Putamen (tissue), 1 donor: ENCODE results near the gene CCDC57.
"Not testable (repeated sequence)": the region's sequence is repeated elsewhere in the genome, so short reads cannot be mapped to it uniquely, and the experiment has no call there.

Experiments used
- DNase-seq: peaks from one replicate; pipeline ENCODE4 v3.0.0-alpha.2; 2016; ENCODE audit warnings: low spot score

Gene CCDC57

DNA sequence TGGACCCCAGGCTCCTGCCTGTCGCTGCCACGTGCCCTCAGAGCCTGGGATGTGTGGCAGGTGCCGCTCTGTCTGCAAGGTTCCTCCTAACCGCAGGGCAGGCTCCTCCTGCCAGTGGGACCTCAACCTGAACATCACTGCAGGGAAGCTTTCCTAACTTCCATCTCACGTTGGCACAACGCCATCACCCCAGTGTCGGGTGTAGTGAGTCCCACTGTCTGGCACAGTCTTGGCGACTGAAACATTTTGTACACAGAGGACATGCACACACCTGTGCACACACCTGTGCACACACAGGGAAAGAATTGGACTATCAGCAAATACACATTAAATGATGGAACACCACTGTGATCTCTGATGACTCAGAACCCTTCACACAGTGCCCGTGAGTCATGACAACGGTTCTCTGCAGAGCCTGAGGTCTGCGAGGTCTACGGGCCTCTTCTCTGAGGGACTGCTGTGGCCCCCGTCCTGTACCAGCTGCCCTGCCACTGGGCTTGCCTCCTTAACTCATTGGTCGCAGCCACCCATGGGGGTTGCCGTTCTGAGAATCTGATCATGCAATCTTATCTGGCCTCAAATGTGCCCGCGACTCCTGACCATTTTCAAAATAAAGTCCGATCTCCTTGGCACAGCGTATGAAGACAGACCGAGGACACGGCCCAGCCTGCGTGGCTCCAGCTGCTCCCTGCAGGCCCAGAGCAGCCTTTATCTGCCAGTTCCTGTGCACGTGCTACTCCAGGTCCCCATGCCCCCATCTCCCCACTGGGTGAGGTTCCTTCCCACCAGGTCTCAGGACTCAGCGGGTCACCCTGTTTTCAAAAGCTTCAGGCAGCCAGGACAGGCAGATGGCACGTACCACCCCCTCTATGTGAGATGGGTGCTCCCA is 7.6 kb downstream of the CCDC57 start:
- DNase-seq, result no peak

DNA sequence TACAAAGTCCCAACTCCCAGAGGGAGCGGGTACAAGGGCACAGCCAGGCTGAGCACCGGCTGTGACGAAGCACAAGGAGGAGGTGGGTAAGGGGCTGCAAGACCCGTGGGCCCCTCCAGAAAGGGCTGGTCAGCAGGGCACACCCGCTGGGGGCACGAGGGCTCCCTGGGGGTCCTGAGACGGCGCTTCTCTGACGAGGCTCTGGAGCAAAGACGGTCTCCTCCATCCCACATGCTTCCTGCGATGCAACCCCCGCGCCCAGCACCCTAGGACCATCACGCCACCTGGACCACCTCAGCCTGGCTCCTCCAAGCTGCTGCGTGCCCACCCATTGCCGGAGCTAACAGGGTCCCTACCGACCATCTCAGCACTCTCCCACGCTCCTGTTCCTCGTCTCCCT is 8.7 kb downstream of the CCDC57 start:
- no peak for DNase-seq

DNA sequence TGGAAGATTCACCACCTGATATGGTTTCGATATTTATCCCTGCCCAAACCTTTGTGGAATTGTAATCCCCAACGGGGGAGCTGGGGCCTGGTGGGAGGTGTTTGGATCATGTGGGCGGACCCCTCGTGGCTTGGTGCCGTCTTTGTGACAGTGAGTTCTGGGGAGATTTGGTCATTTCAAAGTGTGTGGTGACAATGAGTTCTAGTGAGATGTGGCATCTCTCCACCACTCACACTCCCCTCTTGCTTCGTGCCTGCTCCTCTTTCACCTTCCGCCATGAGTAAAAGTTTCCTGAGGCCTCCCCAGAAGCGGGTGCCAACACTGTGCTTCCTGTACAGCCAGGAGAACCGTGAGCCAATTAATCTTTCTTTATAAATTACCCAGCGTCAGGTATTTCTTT is 9.7 kb downstream of the CCDC57 start:
- no peak for DNase-seq

DNA sequence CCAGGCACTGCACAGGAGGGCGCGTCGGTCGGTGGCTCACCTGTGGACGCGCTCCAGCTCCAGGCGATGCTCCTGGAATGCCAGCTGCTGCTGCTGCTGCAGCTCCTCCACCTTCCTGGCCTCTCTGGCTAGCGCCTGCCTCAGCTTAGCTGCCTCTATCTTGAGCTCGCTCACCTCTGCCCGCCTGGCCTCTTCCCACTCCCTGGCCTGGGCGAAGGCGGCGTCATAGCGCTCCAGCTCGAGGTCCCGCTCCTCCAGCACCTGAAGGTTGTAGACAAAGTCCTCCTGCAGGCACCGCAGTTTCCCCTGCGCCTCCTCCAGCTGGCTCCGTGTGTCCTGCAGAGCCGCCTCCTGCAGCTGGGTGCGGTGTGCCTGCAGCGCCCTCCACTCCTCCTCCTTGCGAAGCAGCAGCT is 11.1 kb downstream of the CCDC57 start:
- no peak for DNase-seq

DNA sequence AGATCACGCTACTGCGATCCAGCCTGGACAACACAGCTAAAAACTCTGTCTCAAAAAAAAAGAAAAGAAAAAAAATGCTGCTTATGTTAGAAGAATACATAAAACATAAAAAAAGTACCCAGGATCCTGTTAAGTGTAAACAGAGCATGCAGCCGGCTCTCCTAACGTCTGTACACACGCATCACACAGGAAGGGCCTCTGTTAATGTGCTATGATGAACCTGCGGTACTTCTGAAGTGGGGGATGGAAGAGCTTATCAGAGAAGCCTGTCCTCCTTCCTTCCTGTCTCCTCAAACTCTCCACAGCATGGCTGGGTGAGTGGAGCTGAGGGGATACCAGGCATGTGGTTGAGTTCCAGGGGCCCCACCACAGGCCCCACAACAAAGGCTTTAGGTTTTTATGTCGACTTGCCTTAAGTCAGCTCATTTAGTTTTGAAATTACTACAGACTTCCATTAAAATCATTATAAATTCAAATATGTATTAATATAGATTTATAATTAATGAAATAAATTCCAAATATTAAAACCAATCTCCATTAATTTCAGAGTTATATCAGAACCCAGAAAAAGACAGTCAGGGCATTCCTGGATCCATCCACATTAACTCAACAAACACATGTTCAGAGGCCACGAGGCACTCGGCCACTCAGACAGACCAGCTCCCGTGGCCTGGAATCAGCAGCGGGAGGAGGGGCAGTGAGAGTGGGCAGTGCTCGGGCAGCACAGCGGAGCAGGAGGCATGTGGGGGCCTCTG is 11.7 kb downstream of the CCDC57 start:
- DNase-seq, result no peak

DNA sequence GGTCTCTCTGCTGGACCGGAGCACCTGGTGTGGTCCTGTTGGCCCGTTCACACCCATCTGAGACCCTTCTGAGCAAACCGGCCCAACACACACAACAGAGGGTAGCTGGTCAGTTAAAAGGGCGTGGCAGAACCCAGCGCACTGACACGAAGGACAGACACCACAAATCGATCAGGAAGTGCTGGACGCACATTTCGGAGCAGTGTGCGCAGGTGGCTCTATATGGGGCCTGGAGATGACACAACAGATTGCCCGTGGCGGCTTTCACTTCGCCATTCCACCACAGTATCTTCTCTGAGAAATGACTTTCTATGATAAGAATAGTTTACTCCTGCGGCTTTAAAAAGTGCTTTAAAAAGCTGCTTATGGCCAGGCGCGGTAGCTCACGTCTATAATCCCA is 12.5 kb downstream of the CCDC57 start:
- no peak for DNase-seq

DNA sequence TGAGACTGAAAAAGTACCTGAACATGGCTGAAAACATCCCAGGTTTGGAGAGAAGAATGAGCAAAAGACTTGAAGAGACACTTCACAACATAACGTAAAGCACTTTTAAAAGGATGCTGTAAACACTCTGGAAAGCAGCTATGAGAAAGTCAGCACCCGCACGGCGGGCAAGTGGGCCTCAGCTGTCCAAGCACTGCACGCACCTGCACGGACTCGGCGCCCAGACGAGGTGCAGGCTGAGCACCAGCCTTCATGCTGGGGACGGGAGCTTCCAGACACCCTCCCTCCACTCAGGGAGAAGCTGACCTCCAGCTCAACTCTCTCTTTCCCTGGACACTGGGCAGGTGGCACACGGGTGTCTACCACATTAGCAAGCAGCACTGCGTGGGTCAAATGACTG is 13.1 kb downstream of the CCDC57 start:
- no peak for DNase-seq

DNA sequence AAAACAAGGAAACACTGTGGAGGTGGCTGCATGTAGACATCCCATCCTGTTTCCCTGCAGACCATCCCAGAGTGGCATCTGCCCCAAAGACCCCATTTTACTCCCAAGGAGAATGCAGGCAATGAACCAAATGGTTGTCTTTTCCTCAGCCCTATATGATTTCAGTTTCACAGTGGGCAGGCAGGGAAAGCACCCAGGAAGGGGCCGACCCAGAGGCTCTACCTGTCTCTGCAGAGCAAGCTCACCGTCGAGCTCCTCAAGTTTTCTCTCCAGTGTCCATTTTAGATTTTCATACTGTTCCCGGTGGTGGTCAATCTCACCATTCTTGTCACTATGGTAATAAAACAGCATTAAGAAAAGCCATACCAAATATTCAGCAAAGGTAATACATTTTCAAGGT is 14.6 kb downstream of the CCDC57 start:
- DNase-seq, result no peak

DNA sequence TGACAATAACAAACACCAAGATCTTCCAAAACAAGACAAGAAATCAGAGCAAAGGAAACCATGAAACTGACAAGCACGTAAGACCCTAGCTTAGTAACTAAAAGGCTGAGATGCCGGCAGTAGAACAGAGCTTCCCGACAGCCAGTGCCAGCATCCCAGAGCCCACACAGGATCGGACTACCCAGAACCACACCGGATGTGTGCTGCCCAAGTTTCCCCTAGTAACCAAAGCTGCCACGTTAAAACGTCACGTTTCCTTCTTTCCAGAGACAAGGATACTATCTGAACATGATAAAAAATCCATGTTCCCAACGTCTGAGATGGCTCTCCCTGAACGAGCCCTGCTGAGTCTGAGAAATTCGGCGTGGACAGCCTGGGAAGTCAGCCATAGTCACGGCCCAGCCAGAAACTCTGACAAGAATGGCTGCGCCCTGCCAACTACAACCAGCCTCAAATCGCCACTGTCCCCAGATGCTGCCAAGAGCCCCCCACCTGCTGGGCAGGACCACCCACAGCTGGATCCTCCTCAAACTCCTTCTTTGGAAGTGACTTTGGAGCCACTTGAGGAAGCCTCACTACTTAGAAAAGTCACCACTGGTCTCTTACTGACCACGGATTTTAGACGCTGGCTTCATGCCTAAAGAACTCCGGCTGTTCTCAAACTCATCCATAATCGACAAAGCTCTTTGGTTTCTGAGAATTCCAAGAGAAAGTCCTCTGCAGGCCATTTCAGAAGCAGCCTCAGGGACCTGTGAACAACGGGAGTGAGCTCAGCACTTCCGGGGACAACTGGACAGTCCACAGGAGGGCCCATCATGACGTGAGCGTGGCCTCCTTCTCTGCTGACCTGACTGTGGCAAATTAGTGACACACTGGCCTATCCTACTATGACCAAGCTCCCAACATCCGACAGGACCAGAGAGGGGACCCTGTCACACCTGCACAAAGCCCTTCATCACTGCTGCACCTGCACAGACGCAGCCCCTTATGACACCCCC is 16.7 kb downstream of the CCDC57 start:
- no peak for DNase-seq

DNA sequence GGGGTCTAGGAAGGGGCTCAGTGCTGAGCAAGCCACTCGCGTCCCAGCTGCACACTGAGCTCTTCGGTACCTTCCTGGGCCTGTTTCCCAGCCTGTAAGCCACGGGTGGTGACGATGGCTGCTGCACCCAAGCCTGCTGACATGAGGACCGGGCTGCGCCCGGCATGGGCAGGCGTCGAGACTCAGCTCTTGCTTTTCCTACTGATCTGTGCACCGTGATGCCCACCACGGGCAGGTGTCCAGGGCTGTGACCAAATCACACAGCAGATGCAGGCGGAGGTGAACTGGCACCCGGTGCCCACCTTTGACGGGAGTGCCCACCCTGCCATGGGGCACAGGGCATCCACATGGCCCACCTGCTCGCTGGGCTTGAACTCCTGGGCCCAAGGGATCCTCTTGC is 17.9 kb downstream of the CCDC57 start:
- no peak for DNase-seq

DNA sequence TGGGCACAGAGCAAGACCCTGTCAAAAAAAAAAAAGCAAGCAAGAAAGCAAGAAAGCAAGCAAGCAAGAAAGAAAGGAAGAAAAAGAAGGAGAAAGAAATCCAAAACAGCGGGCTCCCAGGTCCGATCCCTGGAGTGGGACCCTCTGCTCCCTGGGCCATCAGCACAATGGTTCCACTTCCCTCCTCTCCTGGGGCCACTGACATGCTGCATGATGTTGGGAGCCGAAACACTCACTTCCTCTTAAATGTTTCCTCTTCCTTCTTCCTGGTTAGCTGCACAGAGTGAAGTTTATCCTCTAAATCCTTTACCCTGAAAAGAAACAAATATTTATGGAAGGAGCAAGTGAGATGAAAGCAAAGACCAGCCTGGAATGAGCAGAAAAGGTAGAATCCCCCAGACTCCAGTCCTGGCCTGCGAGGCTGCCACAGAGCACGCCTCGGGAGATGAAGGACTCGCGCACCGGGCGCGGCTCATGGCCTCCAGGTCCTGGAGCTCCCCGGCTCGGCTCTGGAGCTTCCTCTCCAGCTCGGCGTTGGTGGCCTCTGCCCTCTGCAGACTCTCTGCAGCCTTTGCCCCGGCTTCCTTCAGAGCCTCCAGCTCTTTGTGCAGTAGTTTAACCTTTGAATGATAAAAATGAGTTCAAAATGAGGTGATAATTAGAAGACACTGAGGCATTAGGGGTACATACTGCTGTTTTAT is 19.0 kb downstream of the CCDC57 start:
- no peak for DNase-seq

DNA sequence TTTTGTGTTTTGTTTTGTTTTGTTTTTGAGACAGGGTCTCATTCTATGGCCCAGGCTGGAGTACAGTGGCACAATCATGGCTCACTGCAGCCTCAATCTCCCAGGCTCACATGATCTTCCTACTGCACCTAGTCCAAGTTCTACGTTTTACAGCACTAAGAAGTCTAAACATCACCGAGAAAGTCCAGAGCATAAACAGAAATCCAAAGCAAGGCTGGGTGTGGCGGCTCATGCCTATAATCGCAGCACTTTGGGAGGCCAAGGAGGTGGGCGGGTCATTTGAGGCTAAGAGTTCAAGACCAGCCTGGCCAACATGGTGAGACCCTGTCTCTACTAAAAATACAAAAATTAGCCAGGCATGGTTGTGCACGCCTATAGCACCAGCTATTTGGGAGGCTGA is 19.6 kb downstream of the CCDC57 start:
- not testable (repeated sequence) for DNase-seq

DNA sequence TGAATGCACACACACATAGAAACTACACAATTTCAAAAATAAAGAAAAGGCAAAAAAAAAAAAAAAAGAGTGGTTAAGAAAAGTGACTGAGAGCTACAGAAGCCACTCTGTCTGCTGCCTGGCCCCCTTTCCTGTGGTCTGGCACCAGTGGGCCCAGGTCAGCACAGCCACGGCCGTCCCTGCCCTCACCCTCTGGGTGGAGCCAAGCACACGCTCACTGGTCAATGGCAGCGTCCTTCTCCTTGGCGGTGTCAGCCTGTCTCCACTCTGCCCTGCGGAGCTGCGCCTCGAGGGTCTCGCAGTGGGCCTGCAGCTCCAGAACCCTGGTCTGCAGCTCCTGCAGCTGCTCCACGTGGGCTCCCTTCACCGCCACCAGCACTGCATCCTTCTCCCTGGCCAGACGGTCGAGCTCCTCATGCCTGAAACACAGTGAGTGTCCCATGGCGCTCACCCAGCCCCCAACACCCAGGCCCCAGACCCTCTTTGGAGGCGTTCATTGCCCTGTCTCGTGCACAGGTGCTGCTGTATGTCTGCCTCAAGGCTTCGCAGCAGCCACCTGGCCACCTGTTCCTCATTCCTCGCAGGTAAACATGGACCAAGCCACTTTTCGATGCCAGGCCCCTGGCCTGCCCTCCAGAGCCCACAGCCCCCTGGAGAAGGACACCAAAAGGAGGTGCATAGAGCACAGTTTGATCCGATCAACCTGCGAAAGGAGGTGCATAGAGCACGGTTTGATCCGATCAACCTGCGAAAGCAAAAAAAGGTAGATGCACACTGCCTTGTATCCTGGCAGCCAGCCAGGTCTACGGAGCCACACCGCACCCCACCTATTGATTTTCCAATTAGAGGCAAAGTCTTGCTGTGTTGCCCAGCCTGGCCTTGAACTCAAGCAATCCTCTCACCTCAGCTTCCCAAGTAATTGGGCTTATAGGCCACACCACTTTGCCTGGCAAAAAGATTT is 24.4 kb downstream of the CCDC57 start:
- no peak for DNase-seq

DNA sequence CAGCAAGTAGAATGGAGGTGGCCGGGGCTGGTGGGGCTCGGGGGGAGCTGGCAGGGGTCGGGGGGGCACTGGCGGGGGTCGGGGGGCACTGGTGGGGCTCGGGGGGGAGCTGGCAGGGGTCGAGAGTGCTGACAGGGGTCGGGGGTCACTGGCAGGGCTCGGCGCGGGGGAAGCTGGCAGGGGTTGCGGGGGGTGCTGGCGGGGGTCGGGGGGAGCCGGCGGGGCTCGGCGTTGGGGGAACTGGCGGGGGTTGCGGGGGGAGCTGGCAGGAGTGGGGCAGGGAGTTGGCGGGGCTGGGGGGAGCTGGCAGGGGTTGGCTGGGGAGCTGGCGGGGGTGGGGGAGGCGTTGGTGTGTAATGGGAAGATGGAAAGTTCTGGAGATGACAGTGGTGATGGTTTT is 25.1 kb downstream of the CCDC57 start:
- DNase-seq, result no peak

DNA sequence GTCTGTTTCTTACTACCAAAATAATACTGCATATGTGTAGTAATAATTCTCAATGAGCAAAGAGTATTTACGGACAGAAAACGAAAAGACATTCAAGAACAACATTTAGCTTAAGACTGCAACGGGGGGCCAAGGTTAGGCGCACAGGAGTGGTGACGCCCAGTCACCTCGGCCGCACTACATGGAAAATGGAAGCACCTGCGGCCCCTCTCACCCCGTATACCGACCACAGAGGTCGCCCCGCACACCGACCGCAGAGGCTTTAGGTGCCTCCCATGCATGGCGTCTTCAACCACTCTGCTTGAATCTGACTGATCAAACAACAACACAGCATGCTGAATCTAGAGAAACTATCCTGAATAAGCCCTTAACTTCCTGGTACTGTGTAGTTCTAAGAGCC is 26.4 kb downstream of the CCDC57 start:
- DNase-seq, result no peak

DNA sequence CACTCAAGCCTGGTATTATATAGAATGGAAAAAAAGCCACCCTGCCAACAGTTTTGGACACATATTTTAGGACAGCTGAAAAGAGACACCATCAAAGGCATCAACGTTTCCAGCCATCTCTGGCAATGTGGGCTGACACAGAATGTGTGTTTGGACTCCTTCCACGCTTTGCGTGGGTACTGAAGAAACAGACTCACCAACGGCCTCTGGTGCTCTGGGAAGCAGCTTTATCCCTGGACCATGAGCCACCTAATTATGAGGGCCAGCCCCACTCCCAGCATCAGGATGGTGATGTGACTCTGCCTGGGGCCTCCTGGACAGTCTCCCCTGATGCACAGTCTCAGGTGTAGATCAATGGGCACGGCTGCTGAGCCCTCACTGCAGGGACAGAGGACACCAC is 27.9 kb downstream of the CCDC57 start:
- no peak for DNase-seq

DNA sequence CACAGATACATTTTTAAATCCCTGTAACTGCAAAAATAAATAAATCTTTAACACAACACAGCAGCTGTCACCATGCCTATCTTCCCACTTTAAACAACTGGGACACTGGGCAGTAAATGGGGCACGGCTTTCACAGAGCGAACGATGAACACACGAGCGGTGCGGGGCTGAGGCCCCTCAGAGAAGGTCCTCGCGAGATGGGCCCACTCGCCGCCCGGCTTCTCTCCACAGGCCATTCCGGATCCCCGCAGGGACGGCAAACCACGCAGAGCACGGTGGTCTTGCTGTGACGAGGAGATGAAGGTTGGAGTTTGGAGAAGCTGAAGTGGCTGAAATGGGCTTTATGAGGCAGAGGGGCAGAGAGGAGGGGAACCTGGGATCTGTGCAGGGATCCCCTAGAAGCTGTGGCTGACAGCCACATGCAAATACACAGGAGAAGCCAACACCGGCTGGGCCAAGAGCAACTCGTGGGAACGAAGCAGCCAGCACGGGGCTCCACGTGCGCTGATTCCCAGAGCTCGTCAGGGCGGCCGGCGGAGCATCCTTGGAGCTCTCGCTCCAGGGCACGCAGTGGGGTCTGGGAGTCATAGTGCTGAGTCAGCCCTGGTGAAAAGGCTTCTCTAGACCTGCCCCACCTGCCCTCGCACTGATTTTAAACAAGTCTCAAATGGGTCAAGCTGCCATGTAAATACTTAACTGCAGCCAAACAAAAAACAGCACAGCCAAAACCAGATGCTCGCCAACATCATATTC is 31.7 kb downstream of the CCDC57 start:
- DNase-seq, result no peak

DNA sequence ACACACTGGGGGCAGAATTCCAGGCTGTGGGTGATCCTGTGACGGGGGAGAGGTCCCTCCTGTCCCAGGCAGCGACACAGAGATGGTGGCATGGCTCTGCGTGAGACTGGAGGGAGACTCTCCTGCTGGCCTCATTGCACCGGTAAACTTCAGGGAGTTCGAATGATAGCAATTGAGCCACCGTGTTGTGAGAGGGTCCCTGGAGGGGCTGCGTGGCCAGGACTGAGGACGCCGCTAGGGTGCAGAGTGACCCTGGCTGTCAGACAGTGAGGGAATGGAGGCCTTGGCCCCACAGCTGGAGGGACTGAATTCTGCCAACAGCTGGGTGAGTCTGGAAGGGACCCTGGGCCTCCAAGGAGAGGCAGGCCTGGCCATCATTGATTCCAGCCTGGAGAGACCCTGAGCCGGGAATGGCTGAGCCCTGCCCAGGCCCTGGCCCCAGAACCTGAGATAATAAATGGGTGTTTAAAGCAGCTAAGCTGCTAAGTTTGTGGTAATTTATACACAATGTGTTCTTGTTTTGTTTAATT is 32.6 kb downstream of the CCDC57 start:
- DNase-seq, result no peak

DNA sequence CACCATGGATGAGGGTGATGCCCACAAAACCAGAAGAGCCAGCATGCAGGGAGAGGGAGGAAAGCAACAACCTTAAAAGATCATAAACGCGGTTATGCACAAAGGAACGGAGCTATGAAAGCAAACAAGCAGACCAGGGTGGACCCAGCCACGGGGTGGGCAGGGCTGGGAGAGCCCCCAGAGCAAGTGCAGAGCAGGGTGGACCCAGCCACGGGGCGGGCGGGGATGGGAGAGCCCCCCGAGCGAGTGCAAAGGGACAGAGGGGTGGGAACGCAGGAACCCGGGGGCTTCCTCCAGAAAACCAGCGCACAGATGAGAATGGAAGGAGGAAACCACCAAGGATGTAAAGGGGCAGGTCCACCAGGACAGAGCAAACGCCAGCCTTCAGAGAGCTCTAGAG is 33.2 kb downstream of the CCDC57 start:
- no peak for DNase-seq
